GM08714 (cell line): ENCODE results near the gene PTH1R.

Experiments used
- H3K4me3 ChIP-seq: fragments of 200-500 bp; sonication (Bioruptor generic); 2 replicates; pipeline ENCODE4 v1.5.1; 2014; ENCODE audit warnings: mild to moderate bottlenecking, low read length, inconsistent platforms
- ZNF274 ChIP-seq: IDR thresholded peaks from 2 replicates; pipeline ENCODE4 v1.6.1; 2012; ENCODE audit warnings: mild to moderate bottlenecking, low read depth, low read length

The PTH1R gene

GRCh38 chr3:46933261-46933660 lies 55.7 kb downstream of the PTH1R start:
- H3K4me3 ChIP-seq = no peak overlapping the region
- no peak for TF ChIP-seq ZNF274

GRCh38 chr3:46934072-46934471 lies 56.6 kb downstream of the PTH1R start:
- H3K4me3 ChIP-seq = no peak overlapping the region
- TF ChIP-seq ZNF274 = no peak

- TF ChIP-seq ZNF274 = no peak
- H3K4me3 ChIP-seq = no peak overlapping the region
These were observed 57.1 kb downstream of the PTH1R start for GRCh38 chr3:46934498-46935167.

GRCh38 chr3:46935168-46935858 lies 57.8 kb downstream of the PTH1R start:
- no peak for TF ChIP-seq ZNF274
- H3K4me3 ChIP-seq = no peak overlapping the region

GRCh38 chr3:46935989-46936558 lies 58.6 kb downstream of the PTH1R start:
- no peak for TF ChIP-seq ZNF274
- no peak overlapping the region for H3K4me3 ChIP-seq

GRCh38 chr3:46936733-46937250 lies 59.3 kb downstream of the PTH1R start:
- no peak overlapping the region for H3K4me3 ChIP-seq
- no peak for TF ChIP-seq ZNF274

- H3K4me3 ChIP-seq = no peak overlapping the region
- TF ChIP-seq ZNF274 = no peak
These were observed 60.6 kb downstream of the PTH1R start for GRCh38 chr3:46938118-46938517.

GRCh38 chr3:46939578-46940445 lies 62.3 kb downstream of the PTH1R start:
- TF ChIP-seq ZNF274 = no peak
- H3K4me3 ChIP-seq = no peak overlapping the region

- H3K4me3 ChIP-seq = no peak overlapping the region
These were observed 64.6 kb downstream of the PTH1R start for GRCh38 chr3:46942076-46942475.

GRCh38 chr3:46942481-46943236 lies 65.1 kb downstream of the PTH1R start:
- TF ChIP-seq ZNF274 = no peak
- no peak overlapping the region for H3K4me3 ChIP-seq

More at GRCh38 chr3:46942076-46942475, 64.6 kb downstream of the PTH1R start:
- TF ChIP-seq ZNF274 = no peak

GRCh38 chr3:46943237-46944187 lies 66.0 kb downstream of the PTH1R start:
- H3K4me3 ChIP-seq = no peak overlapping the region
- no peak for TF ChIP-seq ZNF274

- TF ChIP-seq ZNF274 = no peak
- no peak overlapping the region for H3K4me3 ChIP-seq
These were observed 66.7 kb downstream of the PTH1R start for GRCh38 chr3:46944191-46944590.
